CD4-positive, alpha-beta T cell (primary cell): ENCODE data around the gene LVRN. TPM values are rescaled to one million over a fixed set of nuclear protein-coding genes. Genes with fewer than 3 reads are reported as not detected.

ENCODE experiments used
- ATAC-seq: fragments of 200-7000 bp; cut with Tn5 transposase; one replicate; pipeline ENCODE4 v1.10.0; 2022; ENCODE audit warnings: mild to moderate bottlenecking; ENCODE audit not compliant: poor library complexity
- CTCF ChIA-PET: fragments of 350-600 bp; sonication (Branson Sonifier 250); formaldehyde crosslinking; loops from one replicate; lab custom pipeline; 2021; ENCODE audit warnings: antibody characterized with exemption, inconsistent platforms; lab: Charles Lee
- POLR2A ChIA-PET: fragments of 350-600 bp; sonication (Branson Sonifier 250); formaldehyde crosslinking; loops from one replicate; lab custom pipeline; 2021; ENCODE audit warnings: antibody characterized with exemption, inconsistent platforms; lab: Charles Lee
- DNase-seq, 14 experiments: peaks; one replicate each; pipeline ENCODE4 v3.0.0-alpha.2; 2013 to 2020; ENCODE audit warnings: mixed read lengths in 2 of 14
- H3K27ac ChIP-seq, 2 donors: one replicate each; pipeline versions ENCODE4 v1.5.1 to v1.7.0; 2013; ENCODE audit warnings: low read length in 2 of 2, low read depth in 1 of 2, mild to moderate bottlenecking in 1 of 2
- H3K27me3 ChIP-seq, 2 experiments: 1 replicate in 1 of 2; 2 replicates in 1 of 2; pipeline versions ENCODE4 v1.6.1 to v1.7.0; 2013; ENCODE audit warnings: low read length in 2 of 2, control low read depth in 1 of 2, mild to moderate bottlenecking in 1 of 2, moderate library complexity in 1 of 2; ENCODE audit not compliant: insufficient read depth in 2 of 2, control insufficient read depth in 1 of 2
- H3K36me3 ChIP-seq: one replicate; pipeline ENCODE4 v1.6.1; 2013; ENCODE audit warnings: low read length, control low read depth; ENCODE audit not compliant: insufficient read depth
- H3K4me1 ChIP-seq: one replicate; pipeline ENCODE4 v1.6.1; 2013; ENCODE audit warnings: low read length, control low read depth; ENCODE audit not compliant: insufficient read depth
- H3K4me3 ChIP-seq: one replicate; pipeline ENCODE4 v1.5.1; 2013; ENCODE audit warnings: mild to moderate bottlenecking, low read length, moderate library complexity
- H3K9me3 ChIP-seq, 2 experiments: 1 replicate in 1 of 2; 2 replicates in 1 of 2; pipeline versions ENCODE4 v1.6.1 to v1.7.0; 2013; ENCODE audit warnings: low read length in 2 of 2, mild to moderate bottlenecking in 2 of 2, control low read depth in 1 of 2, moderate library complexity in 1 of 2; ENCODE audit not compliant: control insufficient read depth in 1 of 2, insufficient read depth in 1 of 2
- H3K27ac Mint-ChIP-seq: one replicate; pipeline ENCODE4 v1.8.0; 2020; ENCODE audit warnings: mixed read lengths
- H3K27me3 Mint-ChIP-seq: one replicate; pipeline ENCODE4 v1.8.0; 2021; ENCODE audit warnings: mixed read lengths
- H3K36me3 Mint-ChIP-seq: one replicate; pipeline ENCODE4 v1.8.0; 2021; ENCODE audit warnings: low read depth, mixed read lengths
- H3K4me1 Mint-ChIP-seq: one replicate; pipeline ENCODE4 v1.8.0; 2021; ENCODE audit warnings: low read depth, mixed read lengths
- H3K4me3 Mint-ChIP-seq: one replicate; pipeline ENCODE4 v1.8.0; 2020; ENCODE audit warnings: mild to moderate bottlenecking, mixed read lengths
- H3K9me3 Mint-ChIP-seq: one replicate; pipeline ENCODE4 v1.8.0; 2020; ENCODE audit warnings: mixed read lengths
- CTCF ChIP-seq: fragments of 200-600 bp; IDR thresholded peaks from one replicate; pipeline ENCODE4 v1.8.0; 2022; ENCODE audit warnings: antibody characterized with exemption, mild to moderate bottlenecking
- intact Hi-C, 2 experiments: fragments of 100-400 bp; cut with DNase I in 1 of 2; cut with micrococcal nuclease in 1 of 2; formaldehyde crosslinking; loops; one replicate each; pipeline versions ENCODE4 v1.15.1 to v1.9.0; 2023 to 2025; cut with DNase I, micrococcal nuclease
- total RNA-seq, 174 experiments: library from RNA in 2 of 174; stranded (reverse) in 2 of 174; gene quantifications; one replicate each; pipeline ENCODE4 v1.2.3 and lab custom pipeline; 2021 to 2026

The LVRN gene
- total RNA-seq, 2 experiments from 2014 or later, result 0.17 TPM; not detected in 1

- DNase-seq (no peak), ATAC-seq (no peak)
- Histone ChIP-seq H3K27me3 (peaks cover 9 to 18% of the 10 kb centered on the region in 2 experiments), H3K4me3 (no peak overlapping the region), H3K9me3 (no peaks in the 10 kb centered on the region), H3K36me3 (no peaks in the 10 kb centered on the region), H3K27ac (no peak overlapping the region), H3K4me1 (no peaks in the 10 kb centered on the region)
- H3K36me3 Mint-ChIP-seq, result no peaks in the 10 kb centered on the region
- H3K4me1 Mint-ChIP-seq, result no peaks in the 10 kb centered on the region
- TF ChIP-seq CTCF, result no peak
- peaks cover 49% of the 10 kb centered on the region for H3K27me3 Mint-ChIP-seq
- intact Hi-C loops, result no loop called here
- no peak overlapping the region for H3K4me3 Mint-ChIP-seq
- CTCF ChIA-PET, result no interaction called here
- no peak overlapping the region for H3K27ac Mint-ChIP-seq
- H3K9me3 Mint-ChIP-seq, result no peaks in the 10 kb centered on the region
- POLR2A ChIA-PET, result no interaction called here
Observed at GRCh38 chr5:115968770-115969169, 6.5 kb downstream of the LVRN start.

GRCh38 chr5:115977096-115977495, 14.8 kb downstream of the LVRN start:
- intact Hi-C loops, result no loop called here
- DNase-seq, result no peak
- no peak overlapping the region for H3K4me3 ChIP-seq
- H3K4me3 Mint-ChIP-seq, result no peak overlapping the region
- ChIA-PET POLR2A (no interaction called here), CTCF (no interaction called here)
- no peak overlapping the region for H3K27ac ChIP-seq
- no peak overlapping the region for H3K27ac Mint-ChIP-seq
- no peak for ATAC-seq
- H3K9me3 ChIP-seq, result no peaks in the 10 kb centered on the region
- H3K4me1 ChIP-seq, result no peaks in the 10 kb centered on the region
- H3K36me3 ChIP-seq, result no peaks in the 10 kb centered on the region
- peaks cover 6% of the 10 kb centered on the region for H3K9me3 Mint-ChIP-seq
- H3K4me1 Mint-ChIP-seq, result no peaks in the 10 kb centered on the region
- no peak for TF ChIP-seq CTCF
- no peaks in the 10 kb centered on the region for H3K36me3 Mint-ChIP-seq
- H3K27me3 Mint-ChIP-seq, result peaks cover 51% of the 10 kb centered on the region
- H3K27me3 ChIP-seq, result peaks cover 0 to 7% of the 10 kb centered on the region in 2 experiments

- Mint-ChIP-seq H3K27ac (no peak overlapping the region), H3K27me3 (peaks cover 51% of the 10 kb centered on the region), H3K36me3 (no peaks in the 10 kb centered on the region), H3K4me3 (no peak overlapping the region), H3K9me3 (peaks cover 6% of the 10 kb centered on the region), H3K4me1 (no peaks in the 10 kb centered on the region)
- Histone ChIP-seq H3K27me3 (peaks cover 0 to 7% of the 10 kb centered on the region in 2 experiments), H3K4me3 (no peak overlapping the region), H3K4me1 (no peaks in the 10 kb centered on the region), H3K36me3 (no peaks in the 10 kb centered on the region), H3K27ac (no peak overlapping the region), H3K9me3 (no peaks in the 10 kb centered on the region)
- CTCF ChIA-PET, result no interaction called here
- DNase-seq (no peak), ATAC-seq (no peak)
- POLR2A ChIA-PET, result no interaction called here
- intact Hi-C loops, result no loop called here
- no peak for TF ChIP-seq CTCF
Observed at GRCh38 chr5:115977988-115978387, 15.7 kb downstream of the LVRN start.
